ENCODE measurements around the gene EFNA4.

Gene EFNA4

GRCh38 chr1:155063550-155064110 lies at the start of gene EFNA4:
Gene EFNA4 (plus strand): TSS chr1:155063740. CDS start chr1:155063824, 84 bp downstream.
- peak; percentile 88 for DNase-seq

GRCh38 chr1:155014709-155015508 lies 48.6 kb upstream of the EFNA4 start:
- DNase-seq: peak; percentile 49

- peak; percentile 50 for DNase-seq
These were observed 47.9 kb upstream of the EFNA4 start for GRCh38 chr1:155015527-155016230.

GRCh38 chr1:155016231-155016831 lies 47.2 kb upstream of the EFNA4 start:
- peak; percentile 57 for DNase-seq

GRCh38 chr1:155017041-155017945 lies 46.2 kb upstream of the EFNA4 start:
- peak; percentile 94 for DNase-seq

GRCh38 chr1:155017946-155018316 lies 45.6 kb upstream of the EFNA4 start:
- DNase-seq: no peak

- DNase-seq: no peak
These were observed 44.8 kb upstream of the EFNA4 start for GRCh38 chr1:155018617-155019348.

GRCh38 chr1:155019377-155020245 lies 43.9 kb upstream of the EFNA4 start:
- DNase-seq: no peak

- no peak for DNase-seq
These were observed 41.2 kb upstream of the EFNA4 start for GRCh38 chr1:155022136-155022926.

GRCh38 chr1:155022927-155023236 lies 40.7 kb upstream of the EFNA4 start:
- DNase-seq: no peak

GRCh38 chr1:155023627-155024026 lies 39.9 kb upstream of the EFNA4 start:
- DNase-seq: no peak

- DNase-seq: no peak
These were observed 39.2 kb upstream of the EFNA4 start for GRCh38 chr1:155024315-155024714.

GRCh38 chr1:155026154-155026553 lies 37.4 kb upstream of the EFNA4 start:
- no peak for DNase-seq

- DNase-seq: no peak
These were observed 37.0 kb upstream of the EFNA4 start for GRCh38 chr1:155026588-155026987.

- no peak for DNase-seq
These were observed 33.9 kb upstream of the EFNA4 start for GRCh38 chr1:155029513-155030242.

- no peak for DNase-seq
These were observed 33.2 kb upstream of the EFNA4 start for GRCh38 chr1:155030243-155030795.

- no peak for DNase-seq
These were observed 32.6 kb upstream of the EFNA4 start for GRCh38 chr1:155030899-155031298.

- DNase-seq: no peak
These were observed 30.7 kb upstream of the EFNA4 start for GRCh38 chr1:155032886-155033285.

GRCh38 chr1:155033524-155033923 lies 30.0 kb upstream of the EFNA4 start, which contains the start of the genes DCST1 and DCST2:
Gene DCST1 (plus strand): TSS chr1:155033824. CDS start chr1:155034037, 213 bp downstream.
Gene DCST2 (minus strand): TSS chr1:155033781. CDS start chr1:155033701, 80 bp downstream.
- no peak for DNase-seq

All from activated CD8-positive, alpha-beta memory T cell treated with anti-CD3 and anti-CD28 coated beads, Interleukin-2, amount 50 U/mL, for 48 hours (primary cell).